ENCODE data around the gene IL19. TPM values are rescaled to one million over a fixed set of nuclear protein-coding genes. Genes with fewer than 3 reads are reported as not detected.
A peak's percentile ranks its signal among the peaks of the same experiment; 100 is the strongest.
"Not testable (repeated sequence)": the region's sequence is repeated elsewhere in the genome, so short reads cannot be mapped to it uniquely, and the experiment has no call there.

The IL19 gene
- total RNA-seq, 1 experiment from 2014 or later: not detected

GRCh38 chr1:206760590-206760989, 10.0 kb upstream of the IL19 start:
- H3K27ac ChIP-seq: no peak overlapping the region
- CTCF ChIA-PET: interaction anchor here (0.9 kb wide), 1 partner anchor 125 kb away, joined by 4 read pairs; the partner anchor contains the start of gene DYRK3
- H3K4me3 ChIP-seq: no peak overlapping the region
- H2AFZ ChIP-seq: no peak overlapping the region
- H3K4me1 ChIP-seq (replicated peaks; ENCODE audit: insufficient read depth): no peaks in the 10 kb centered on the region
- no peaks in the 10 kb centered on the region for H4K20me1 ChIP-seq (ENCODE audit: insufficient read depth)
- no peaks in the 10 kb centered on the region for H3K9me3 ChIP-seq (ENCODE audit: insufficient read depth, low read depth)
- no peaks in the 10 kb centered on the region for H3F3A ChIP-seq (ENCODE audit: insufficient read depth, low read depth)
- TF ChIP-seq CTCF (conservative IDR thresholded peaks at IDR 0.05): no peak
- TF ChIP-seq EZH2 (IDR thresholded peaks at IDR 0.05; ENCODE audit: low read depth): no peak
- no peak for DNase-seq
- H3K79me2 ChIP-seq (ENCODE audit: low read depth): no peaks in the 10 kb centered on the region
- POLR2A ChIA-PET (ENCODE audit: unreplicated experiment): no interaction called here
- H3K27me3 ChIP-seq (ENCODE audit: insufficient read depth, low read depth): peaks cover 5% of the 10 kb centered on the region; the same call in 1 of the 2 replicates
- intact Hi-C loops (cut with micrococcal nuclease; ENCODE audit: unreplicated experiment): no loop called here
- no TSS peak for BruUV-seq (replicated peaks)
- no peak overlapping the region for H3K4me2 ChIP-seq
- no peaks in the 10 kb centered on the region for H3K36me3 ChIP-seq (ENCODE audit: low read depth)
- H3K9me2 ChIP-seq (ENCODE audit: insufficient read depth): no peaks in the 10 kb centered on the region

- CTCF ChIA-PET: interaction anchor here (0.9 kb wide), 1 partner anchor 126 kb away, joined by 4 read pairs; the partner anchor contains the start of gene DYRK3
- DNase-seq: no peak
- no peak for TF ChIP-seq EZH2 (IDR thresholded peaks at IDR 0.05; ENCODE audit: low read depth)
- TF ChIP-seq CTCF (conservative IDR thresholded peaks at IDR 0.05): 0 out of 2 replicates have a peak, but pooled peaks have one; percentile 20
- no peak overlapping the region for H3K4me2 ChIP-seq
- peaks cover 5% of the 10 kb centered on the region; the same call in 1 of the 2 replicates for H3K27me3 ChIP-seq (ENCODE audit: insufficient read depth, low read depth)
- intact Hi-C loops (cut with micrococcal nuclease; ENCODE audit: unreplicated experiment): no loop called here
- no peak overlapping the region for H3K27ac ChIP-seq
- no peaks in the 10 kb centered on the region for H3K9me2 ChIP-seq (ENCODE audit: insufficient read depth)
- H3K36me3 ChIP-seq (ENCODE audit: low read depth): no peaks in the 10 kb centered on the region
- no peaks in the 10 kb centered on the region for H3K9me3 ChIP-seq (ENCODE audit: insufficient read depth, low read depth)
- H2AFZ ChIP-seq: no peak overlapping the region
- BruUV-seq (replicated peaks): no TSS peak
- H3K4me1 ChIP-seq (replicated peaks; ENCODE audit: insufficient read depth): no peaks in the 10 kb centered on the region
- H3K79me2 ChIP-seq (ENCODE audit: low read depth): no peaks in the 10 kb centered on the region
- POLR2A ChIA-PET (ENCODE audit: unreplicated experiment): no interaction called here
- no peaks in the 10 kb centered on the region for H3F3A ChIP-seq (ENCODE audit: insufficient read depth, low read depth)
- H3K4me3 ChIP-seq: no peak overlapping the region
- no peaks in the 10 kb centered on the region for H4K20me1 ChIP-seq (ENCODE audit: insufficient read depth)
Measured at GRCh38 chr1:206761159-206761768, 9.3 kb upstream of the IL19 start.

GRCh38 chr1:206762741-206763364, 7.7 kb upstream of the IL19 start:
- H3K9me3 ChIP-seq (ENCODE audit: insufficient read depth, low read depth); BruUV-seq (replicated peaks); H3K4me3 ChIP-seq; H3K79me2 ChIP-seq (ENCODE audit: low read depth); H3K4me1 ChIP-seq (replicated peaks; ENCODE audit: insufficient read depth); DNase-seq; POLR2A ChIA-PET (ENCODE audit: unreplicated experiment); H3K27ac ChIP-seq; intact Hi-C loops (cut with micrococcal nuclease; ENCODE audit: unreplicated experiment); H2AFZ ChIP-seq; H3K9me2 ChIP-seq (ENCODE audit: insufficient read depth); H3F3A ChIP-seq (ENCODE audit: insufficient read depth, low read depth); CTCF ChIA-PET; H3K4me2 ChIP-seq; H4K20me1 ChIP-seq (ENCODE audit: insufficient read depth); H3K27me3 ChIP-seq (ENCODE audit: insufficient read depth, low read depth); H3K36me3 ChIP-seq (ENCODE audit: low read depth): not testable (repeated sequence)

- H3K4me1 ChIP-seq (replicated peaks; ENCODE audit: insufficient read depth); H3K79me2 ChIP-seq (ENCODE audit: low read depth); intact Hi-C loops (cut with micrococcal nuclease; ENCODE audit: unreplicated experiment); H4K20me1 ChIP-seq (ENCODE audit: insufficient read depth); H3K9me3 ChIP-seq (ENCODE audit: insufficient read depth, low read depth); H3F3A ChIP-seq (ENCODE audit: insufficient read depth, low read depth); H3K4me2 ChIP-seq; H2AFZ ChIP-seq; BruUV-seq (replicated peaks); H3K27ac ChIP-seq; H3K36me3 ChIP-seq (ENCODE audit: low read depth); H3K9me2 ChIP-seq (ENCODE audit: insufficient read depth); H3K4me3 ChIP-seq; DNase-seq; H3K27me3 ChIP-seq (ENCODE audit: insufficient read depth, low read depth): not testable (repeated sequence)
- ChIA-PET POLR2A (ENCODE audit: unreplicated experiment) (interaction anchor here (0.7 kb wide), 1 partner anchor 704 kb away, joined by 5 read pairs; no protein-coding TSS in a partner anchor), CTCF (interaction anchor here (0.6 kb wide), 1 partner anchor 11 kb away, joined by 11 read pairs; no protein-coding TSS in a partner anchor)
Measured at GRCh38 chr1:206765771-206766170, 4.8 kb upstream of the IL19 start.
